NCI-H524 (cell line): Measurements from ENCODE around the gene NFATC1.

ENCODE experiments used
- DNase-seq, 2 experiments: peaks; one replicate each; lab custom pipeline; 2025; lab: John Stamatoyannopoulos, UW

The NFATC1 gene

DNA sequence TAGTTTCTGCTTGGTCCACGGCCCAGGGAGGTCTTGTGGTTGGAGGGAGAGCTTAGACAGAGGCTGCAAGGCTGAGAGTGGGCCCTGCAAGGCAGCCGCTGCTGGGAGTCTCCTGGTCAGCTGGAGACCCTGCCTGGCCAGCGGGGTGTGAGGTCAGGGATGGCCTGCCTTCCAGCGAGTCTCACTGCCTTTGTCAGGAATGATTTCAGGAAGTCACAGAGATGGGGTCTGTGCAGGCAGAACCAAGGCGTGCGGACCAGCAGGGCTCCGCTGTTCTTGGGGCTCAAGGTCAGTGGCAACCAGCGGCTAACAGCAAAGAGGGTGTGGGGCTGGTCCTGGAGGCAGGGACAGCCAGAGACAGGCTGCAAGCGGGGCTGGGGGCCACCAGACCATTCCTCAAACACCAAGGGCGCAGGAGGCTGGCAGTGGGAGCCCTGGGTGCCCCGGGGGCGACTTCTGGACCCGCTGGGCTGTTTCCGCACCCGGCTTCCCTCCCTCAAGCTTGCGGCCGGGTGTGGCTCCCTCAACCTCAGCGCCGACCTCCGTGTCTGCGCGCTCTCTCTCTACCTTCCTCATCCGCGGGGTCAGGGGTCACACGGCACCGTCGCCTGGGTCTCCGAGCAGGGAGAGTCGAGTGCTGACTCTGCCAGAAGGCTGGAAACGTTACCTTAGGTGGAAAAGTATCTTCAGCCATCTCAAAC is 159.4 kb downstream of the NFATC1 start:
- DNase-seq: no peak

GRCh38 chr18:79555885-79556284 is 160.2 kb downstream of the NFATC1 start:
- DNase-seq: no peak

GRCh38 chr18:79556829-79557585 is 161.3 kb downstream of the NFATC1 start:
- no peak for DNase-seq

GRCh38 chr18:79558196-79558932 is 162.6 kb downstream of the NFATC1 start:
- DNase-seq: no peak

DNA sequence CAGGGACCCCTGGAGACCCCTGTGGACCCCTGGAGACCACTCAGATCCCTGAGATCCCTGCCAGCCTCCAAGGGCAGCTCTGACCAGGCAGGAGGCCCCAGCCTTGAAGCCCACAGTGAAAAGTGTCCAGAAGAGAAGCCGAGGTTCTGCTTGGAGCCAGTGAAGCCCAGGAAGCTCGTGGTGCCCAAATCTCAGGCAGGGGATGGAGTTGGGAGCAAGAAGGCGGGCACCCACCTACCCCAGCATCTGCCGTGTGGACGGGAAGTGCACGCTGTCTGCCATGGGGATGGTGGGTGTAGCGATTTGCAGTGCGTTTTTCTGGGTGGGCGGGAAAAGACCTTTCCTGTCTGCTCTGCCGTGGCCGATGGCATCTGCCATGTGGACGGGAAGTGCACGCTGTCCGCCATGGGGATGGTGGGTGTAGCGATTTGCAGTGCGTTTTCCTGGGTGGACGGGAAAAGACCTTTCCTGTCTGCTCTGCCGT is 163.2 kb downstream of the NFATC1 start:
- DNase-seq: no peak

- DNase-seq: no peak
Observed at GRCh38 chr18:79559436-79559835, 163.7 kb downstream of the NFATC1 start.

- DNase-seq: no peak
Observed at GRCh38 chr18:79560042-79560860, 164.5 kb downstream of the NFATC1 start.

DNA sequence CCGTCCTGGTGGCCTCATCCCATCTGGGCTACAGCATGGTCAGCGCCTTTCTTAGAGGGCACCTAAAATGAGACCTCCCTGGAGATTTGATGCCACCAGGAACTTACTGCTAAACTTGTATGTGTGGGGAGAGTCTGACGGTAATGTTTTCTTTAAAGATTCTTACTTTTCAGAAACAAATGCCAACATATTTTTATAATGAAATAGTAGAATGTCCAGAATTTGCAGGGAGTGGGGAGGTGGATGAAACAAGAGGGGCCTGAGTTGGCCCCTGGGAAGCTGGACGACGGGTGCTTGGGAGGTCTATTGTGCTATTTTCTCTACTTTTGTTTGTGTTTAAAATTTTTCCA is 165.1 kb downstream of the NFATC1 start:
- DNase-seq: no peak

DNA sequence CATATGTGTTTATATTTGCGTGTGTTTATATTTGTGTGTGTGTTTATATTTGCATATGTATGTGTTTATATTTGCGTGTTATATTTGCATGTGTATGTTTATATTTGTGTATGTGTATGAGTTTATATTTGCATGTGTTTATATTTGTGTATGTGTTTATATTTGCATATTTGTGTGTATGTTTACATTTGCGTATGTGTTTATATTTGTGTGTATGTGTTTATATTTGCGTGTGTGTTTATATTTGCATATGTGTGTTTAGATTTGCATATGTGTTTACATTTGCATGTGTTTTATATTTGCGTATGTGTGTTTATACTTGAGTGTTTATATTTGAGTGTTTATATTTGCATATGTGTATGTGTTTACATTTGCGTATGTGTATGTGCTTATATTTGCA is 168.2 kb downstream of the NFATC1 start:
- DNase-seq: no peak

GRCh38 chr18:79564441-79564840 is 168.7 kb downstream of the NFATC1 start:
- no peak for DNase-seq

- no peak for DNase-seq
Observed at GRCh38 chr18:79566771-79567431, 171.2 kb downstream of the NFATC1 start.

GRCh38 chr18:79567481-79568147 is 171.9 kb downstream of the NFATC1 start:
- DNase-seq: no peak

- DNase-seq: no peak
Observed at GRCh38 chr18:79568543-79569205, 172.9 kb downstream of the NFATC1 start.

GRCh38 chr18:79569720-79570119 is 174.0 kb downstream of the NFATC1 start:
- no peak for DNase-seq

GRCh38 chr18:79570266-79571201 is 174.8 kb downstream of the NFATC1 start:
- DNase-seq: peak; percentile 28 to 59

DNA sequence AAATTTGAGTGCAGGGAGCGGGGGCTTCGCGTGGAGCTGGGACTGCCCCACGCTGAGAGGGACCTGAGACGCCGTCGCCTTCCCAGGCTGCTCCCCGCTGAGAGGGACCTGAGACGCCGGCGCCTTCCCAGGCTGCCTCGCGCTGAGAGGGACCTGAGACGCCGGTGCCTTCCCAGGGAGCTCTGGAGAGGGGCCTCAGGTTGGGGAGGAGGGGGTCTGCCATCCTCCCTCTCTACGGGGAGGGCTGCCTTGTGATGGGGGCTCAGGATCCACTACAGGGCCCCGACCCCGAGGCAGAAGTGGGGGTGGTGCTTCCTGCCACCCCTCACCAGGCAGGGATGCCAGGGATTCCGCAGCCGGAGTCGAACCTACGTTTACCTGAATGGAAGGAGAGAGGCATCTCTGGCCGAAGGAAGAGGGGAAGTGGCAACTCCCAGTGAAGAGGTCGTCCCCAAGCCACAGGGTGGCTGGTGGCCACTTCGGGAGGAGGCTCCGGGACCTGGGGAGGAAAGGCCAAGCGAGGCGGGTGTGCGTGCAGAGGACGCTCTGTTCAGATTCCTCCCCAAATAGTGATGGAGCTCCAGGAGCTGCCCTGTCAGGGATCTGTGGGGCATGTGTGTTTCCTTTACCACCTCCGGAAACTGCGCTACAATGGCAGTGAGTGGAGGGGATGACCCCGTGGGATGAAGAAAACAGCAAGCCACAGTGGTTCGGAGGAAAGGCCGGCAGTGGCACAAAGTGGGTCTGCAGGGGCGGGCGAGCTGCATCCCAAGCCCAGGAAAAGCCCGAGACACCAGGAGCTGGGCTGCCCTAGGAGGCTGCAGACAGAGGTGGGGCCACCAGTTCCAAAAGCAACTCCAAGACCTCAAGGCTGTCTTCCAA is 175.7 kb downstream of the NFATC1 start:
- no peak for DNase-seq

DNA sequence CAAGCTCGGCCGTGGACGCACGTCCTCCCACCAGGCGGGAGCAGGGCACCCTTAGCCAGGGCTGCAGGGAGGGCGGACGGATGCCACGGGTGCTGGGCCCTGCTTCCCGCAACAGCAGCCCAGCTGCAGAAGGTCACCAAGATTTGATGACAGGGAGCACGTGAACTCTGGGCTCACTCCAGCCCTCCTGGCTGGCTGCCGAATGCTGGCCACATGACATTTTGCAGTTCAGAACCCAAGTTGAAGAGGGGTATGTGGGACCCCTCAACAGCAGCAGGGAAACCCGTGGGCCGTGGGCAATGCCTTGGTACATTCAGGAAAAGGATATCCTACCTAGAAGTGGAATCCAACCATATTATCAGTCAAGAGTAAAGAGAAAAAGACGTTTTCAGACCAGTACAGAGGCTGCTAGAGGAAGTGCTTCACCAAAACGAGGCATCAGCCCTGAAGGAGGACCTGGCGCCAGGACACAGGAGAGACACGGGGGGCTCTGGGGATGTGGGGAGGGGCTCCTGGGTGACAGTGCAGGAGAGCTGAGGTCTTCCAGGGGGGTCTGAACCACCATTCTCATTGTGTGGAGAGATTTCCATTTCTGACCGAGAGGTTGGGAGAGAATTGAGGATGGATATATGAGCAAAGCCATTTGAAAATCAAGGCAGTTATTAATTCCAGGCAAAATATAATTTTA is 176.5 kb downstream of the NFATC1 start:
- DNase-seq: no peak
